HCT116 (cell line): Measurements from ENCODE around the gene KSR1. TPM values are rescaled to one million over a fixed set of nuclear protein-coding genes. Genes with fewer than 3 reads are reported as not detected.

Source experiments
- ATAC-seq: fragments of 200-7000 bp; cut with Tn5 transposase; 2 replicates; pipeline ENCODE4 v1.9.1; 2020; ENCODE audit warnings: mild to moderate bottlenecking, moderate library complexity
- BruUV-seq: library from RNA; stranded (reverse); fragments of 400-500 nt; replicated peaks from 2 replicates; lab custom pipeline; 2021; lab: Mats Ljungman, UMichigan
- CTCF ChIA-PET: fragments of 300-600 bp; sonication (Branson Sonifier 250); formaldehyde crosslinking; loops from one replicate; lab custom pipeline; 2021; ENCODE audit warnings: antibody characterized with exemption; lab: Charles Lee
- POLR2A ChIA-PET: fragments of 300-600, 350-600 bp; sonication (Branson Sonifier 250); formaldehyde crosslinking; loops from one replicate; lab custom pipeline; 2021; ENCODE audit warnings: antibody characterized with exemption; lab: Charles Lee
- RAD21 ChIA-PET, 2 experiments: fragments of 300-600 bp; sonication (Branson Sonifier 250); formaldehyde crosslinking; loops; one replicate each; lab custom pipeline; 2023; ENCODE audit warnings: low total read pairs in 2 of 2; ENCODE audit not compliant: uncharacterized antibody in 2 of 2, unreplicated experiment in 2 of 2, low non-redundant PET in 1 of 2; lab: Charles Lee
- DNase-seq: peaks from one replicate; pipeline ENCODE4 v3.0.0-alpha.2; 2010; ENCODE audit warnings: low read depth, low spot score
- H2AFZ ChIP-seq: fragments of 200-600 bp; shearing (Covaris generic), sonication (generic); 2 replicates; pipeline ENCODE4 v1.6.1; 2017; ENCODE audit warnings: low read depth, mixed run types, mixed read lengths, antibody characterized with exemption, low read length; ENCODE audit not compliant: poor library complexity, severe bottlenecking
- H3K27ac ChIP-seq: 2 replicates; pipeline ENCODE4 v1.5.1; 2012; ENCODE audit warnings: low read depth, low read length
- H3K27me3 ChIP-seq: fragments of 200-600 bp; sonication (generic); 2 replicates; pipeline ENCODE4 v1.6.1; 2016; ENCODE audit warnings: mixed run types, low read length, mixed read lengths; ENCODE audit not compliant: insufficient read depth
- H3K36me3 ChIP-seq, 2 experiments: fragments of 200-500 bp in 1 of 2; fragments of 200-600 bp in 1 of 2; sonication (Bioruptor generic) in 1 of 2; sonication (generic) in 1 of 2; 2 replicates each; pipeline versions ENCODE4 v1.5.1 to v1.6.1; 2014 to 2016; ENCODE audit warnings: low read length in 2 of 2, inconsistent platforms in 1 of 2, mixed read lengths in 1 of 2, mixed run types in 1 of 2; ENCODE audit not compliant: insufficient read depth in 2 of 2, control insufficient read depth in 1 of 2
- H3K4me1 ChIP-seq, 2 experiments: fragments of 200-600 bp in 1 of 2; sonication (generic) in 1 of 2; 2 replicates each; pipeline versions ENCODE4 v1.5.1 to v1.6.1; 2012 to 2017; ENCODE audit warnings: low read length in 2 of 2, inconsistent platforms in 1 of 2, mild to moderate bottlenecking in 1 of 2, mixed read lengths in 1 of 2, mixed run types in 1 of 2, moderate library complexity in 1 of 2; ENCODE audit not compliant: insufficient read depth in 2 of 2, control insufficient read depth in 1 of 2
- H3K4me2 ChIP-seq: fragments of 200-600 bp; sonication (generic); 2 replicates; pipeline ENCODE4 v1.6.1; 2017; ENCODE audit warnings: mixed run types, low read length, mixed read lengths
- H3K4me3 ChIP-seq, 2 experiments: fragments of 200-600 bp in 1 of 2; sonication (generic) in 1 of 2; replicated peaks in 1 of 2; 2 replicates each; pipeline ENCODE4 v1.5.1; 2011 to 2016; ENCODE audit warnings: low read length in 2 of 2, control low read depth in 1 of 2, low read depth in 1 of 2, mild to moderate bottlenecking in 1 of 2, mixed read lengths in 1 of 2, mixed run types in 1 of 2
- H3K79me2 ChIP-seq: fragments of 200-600 bp; sonication (generic); 2 replicates; pipeline ENCODE4 v1.6.1; 2017; ENCODE audit warnings: mild to moderate bottlenecking, mixed run types, low read length, moderate library complexity, mixed read lengths; ENCODE audit not compliant: insufficient read depth
- H3K9ac ChIP-seq: fragments of 200-600 bp; sonication (generic); 2 replicates; pipeline ENCODE4 v1.6.1; 2016; ENCODE audit warnings: low read length, mixed read lengths
- H3K9me2 ChIP-seq: fragments of 200-600 bp; sonication (generic), shearing (Covaris generic); 2 replicates; pipeline ENCODE4 v1.6.1; 2017; ENCODE audit warnings: mixed run types, mild to moderate bottlenecking, moderate library complexity; ENCODE audit not compliant: insufficient read depth
- H3K9me3 ChIP-seq, 2 experiments: fragments of 200-500 bp in 1 of 2; fragments of 200-600 bp in 1 of 2; sonication (Bioruptor generic) in 1 of 2; sonication (generic) in 1 of 2; 2 replicates each; pipeline ENCODE4 v1.6.1; 2014 to 2017; ENCODE audit warnings: low read length in 2 of 2, mixed read lengths in 2 of 2, inconsistent platforms in 1 of 2, low read depth in 1 of 2, mild to moderate bottlenecking in 1 of 2, mixed run types in 1 of 2, moderate library complexity in 1 of 2; ENCODE audit not compliant: control insufficient read depth in 1 of 2, insufficient read depth in 1 of 2
- H4K20me1 ChIP-seq: fragments of 200-600 bp; sonication (generic), shearing (Covaris generic); 2 replicates; pipeline ENCODE4 v1.6.1; 2017; ENCODE audit warnings: mixed run types, mild to moderate bottlenecking, moderate library complexity; ENCODE audit not compliant: insufficient read depth
- EGR1 ChIP-seq: IDR thresholded peaks from 2 replicates; pipeline ENCODE4 v1.6.1; 2012; ENCODE audit warnings: low read depth
- ELF1 ChIP-seq: IDR thresholded peaks from 2 replicates; pipeline ENCODE4 v1.6.1; 2012; ENCODE audit warnings: low read depth, borderline replicate concordance
- EZH2 ChIP-seq: fragments of 200-600 bp; sonication (generic); IDR thresholded peaks from 2 replicates; pipeline ENCODE4 v1.6.1; 2017; ENCODE audit warnings: antibody characterized with exemption, mixed run types
- EZH2phosphoT487 ChIP-seq: fragments of 200-600 bp; IDR thresholded peaks from 2 replicates; pipeline ENCODE4 v1.6.1; 2018; ENCODE audit warnings: antibody characterized with exemption, borderline replicate concordance
- FOSL1 ChIP-seq: IDR thresholded peaks from 2 replicates; pipeline ENCODE4 v1.6.1; 2012; ENCODE audit warnings: low read depth
- JUND ChIP-seq: IDR thresholded peaks from 2 replicates; pipeline ENCODE4 v1.6.1; 2012
- POLR2AphosphoS5 ChIP-seq: IDR thresholded peaks from 2 replicates; pipeline ENCODE4 v1.6.1; 2011; ENCODE audit warnings: mild to moderate bottlenecking, low read depth, low read length, moderate library complexity
- RAD21 ChIP-seq: IDR thresholded peaks from 2 replicates; pipeline ENCODE4 v1.6.1; 2012; ENCODE audit warnings: low read depth, mild to moderate bottlenecking
- SRF ChIP-seq: IDR thresholded peaks from 2 replicates; pipeline ENCODE4 v1.6.1; 2012; ENCODE audit warnings: low read depth
- ZFX ChIP-seq: fragments of 450-650 bp; IDR thresholded peaks from 2 replicates; pipeline ENCODE4 v1.6.1; 2017
- ZNF274 ChIP-seq: fragments of 200-500 bp; sonication (Bioruptor generic); IDR thresholded peaks from 2 replicates; pipeline ENCODE4 v1.6.1; 2014; ENCODE audit warnings: mild to moderate bottlenecking, low read depth, low read length, inconsistent platforms
- intact Hi-C: fragments of 100-400 bp; cut with micrococcal nuclease; formaldehyde crosslinking; loops from 2 replicates; pipeline ENCODE4 v1.10.0; 2022
- total RNA-seq: library from RNA; stranded (reverse); gene quantifications from one replicate; pipeline ENCODE4 v1.2.1, GENCODE V29; 2021; ENCODE audit not compliant: unreplicated experiment
- TF ChIP-seq, protein P1 (sequence below): IDR thresholded peaks from 2 replicates; pipeline ENCODE4 v1.6.1; 2011; ENCODE audit warnings: mild to moderate bottlenecking, low read length, moderate library complexity; ENCODE audit not compliant: insufficient replicate concordance; ENCODE audit errors: extremely low read depth
- TF ChIP-seq, protein P2 (sequence below): IDR thresholded peaks from 2 replicates; pipeline ENCODE4 v1.6.1; 2012
- TF ChIP-seq, protein P3 (sequence below): IDR thresholded peaks from 2 replicates; pipeline ENCODE4 v1.6.1; 2012; ENCODE audit warnings: low read depth

The KSR1 gene
- total RNA-seq, 1 experiment from 2014 or later, result 16.5 TPM

DNA sequence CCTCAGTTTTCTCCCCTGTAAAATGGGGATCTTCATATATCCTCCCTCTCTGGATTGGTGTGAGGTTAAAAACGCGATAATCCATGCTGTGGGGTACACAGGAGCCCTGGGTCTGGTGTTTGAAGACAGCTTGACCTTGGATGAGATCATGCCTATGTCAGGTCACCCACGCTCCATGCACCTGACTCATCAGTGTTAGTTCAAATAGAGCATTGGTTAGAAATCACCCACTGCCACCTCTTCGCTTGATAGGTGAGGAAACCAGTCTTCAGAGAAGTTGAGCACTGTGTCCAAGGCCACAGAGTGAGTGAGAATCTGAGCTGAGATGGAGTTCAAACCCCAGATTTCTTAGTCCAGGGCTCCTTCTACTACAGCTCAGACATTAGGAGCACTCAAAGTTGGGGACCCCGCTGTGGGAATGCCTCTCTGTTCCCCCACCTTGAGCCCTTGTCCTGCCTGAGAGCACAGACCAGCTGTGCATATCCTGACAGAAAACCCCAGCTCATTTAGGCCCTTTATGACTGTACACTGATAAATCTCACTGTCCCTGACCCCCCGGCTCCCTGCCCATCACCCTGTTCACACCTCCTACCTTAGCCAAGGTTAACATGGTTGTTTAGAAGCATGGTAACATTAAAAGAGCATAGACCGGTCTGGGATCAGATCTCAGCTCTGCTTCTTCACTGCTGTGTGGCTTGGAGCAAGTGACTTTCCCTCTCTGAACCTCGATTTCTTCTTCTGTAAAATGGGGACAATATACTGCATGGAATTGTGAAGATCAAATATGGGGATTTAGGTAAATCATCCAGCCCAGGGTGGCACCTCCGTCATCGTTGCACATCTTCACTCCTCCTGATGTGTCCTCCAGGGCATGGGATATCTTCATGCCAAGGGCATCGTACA is 152.3 kb downstream of the KSR1 start:
- BruUV-seq, result no TSS peak
- ChIA-PET CTCF (interaction anchor here (2.3 kb wide), 1 partner anchor 9 kb away, joined by 8 read pairs; no protein-coding TSS in a partner anchor), RAD21 (no interaction called here), POLR2A (no interaction called here)
- DNase-seq (no peak), ATAC-seq (no peak)
- Histone ChIP-seq H3K4me1 (no peaks in the 10 kb centered on the region), H3K4me3 (no peak overlapping the region), H3K9ac (no peak overlapping the region), H3K36me3 (no peaks in the 10 kb centered on the region), H3K27ac (no peak overlapping the region), H3K9me3 (no peaks in the 10 kb centered on the region), H3K4me2 (no peak overlapping the region), H3K79me2 (no peaks in the 10 kb centered on the region), H3K27me3 (no peaks in the 10 kb centered on the region), H3K9me2 (no peaks in the 10 kb centered on the region), H4K20me1 (no peaks in the 10 kb centered on the region), H2AFZ (no peak overlapping the region)
- TF ChIP-seq SRF (no peak), ZFX (no peak), POLR2AphosphoS5 (no peak), JUND (no peak), EZH2 (no peak), EZH2phosphoT487 (no peak), ZNF274 (no peak), RAD21 (no peak), ELF1 (no peak), FOSL1 (no peak), EGR1 (no peak)
- TF ChIP-seq, protein P1, sequence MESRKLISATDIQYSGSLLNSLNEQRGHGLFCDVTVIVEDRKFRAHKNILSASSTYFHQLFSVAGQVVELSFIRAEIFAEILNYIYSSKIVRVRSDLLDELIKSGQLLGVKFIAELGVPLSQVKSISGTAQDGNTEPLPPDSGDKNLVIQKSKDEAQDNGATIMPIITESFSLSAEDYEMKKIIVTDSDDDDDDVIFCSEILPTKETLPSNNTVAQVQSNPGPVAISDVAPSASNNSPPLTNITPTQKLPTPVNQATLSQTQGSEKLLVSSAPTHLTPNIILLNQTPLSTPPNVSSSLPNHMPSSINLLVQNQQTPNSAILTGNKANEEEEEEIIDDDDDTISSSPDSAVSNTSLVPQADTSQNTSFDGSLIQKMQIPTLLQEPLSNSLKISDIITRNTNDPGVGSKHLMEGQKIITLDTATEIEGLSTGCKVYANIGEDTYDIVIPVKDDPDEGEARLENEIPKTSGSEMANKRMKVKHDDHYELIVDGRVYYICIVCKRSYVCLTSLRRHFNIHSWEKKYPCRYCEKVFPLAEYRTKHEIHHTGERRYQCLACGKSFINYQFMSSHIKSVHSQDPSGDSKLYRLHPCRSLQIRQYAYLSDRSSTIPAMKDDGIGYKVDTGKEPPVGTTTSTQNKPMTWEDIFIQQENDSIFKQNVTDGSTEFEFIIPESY, result no peak
- TF ChIP-seq, protein P2, sequence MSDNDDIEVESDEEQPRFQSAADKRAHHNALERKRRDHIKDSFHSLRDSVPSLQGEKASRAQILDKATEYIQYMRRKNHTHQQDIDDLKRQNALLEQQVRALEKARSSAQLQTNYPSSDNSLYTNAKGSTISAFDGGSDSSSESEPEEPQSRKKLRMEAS, result no peak
- TF ChIP-seq, protein P3, sequence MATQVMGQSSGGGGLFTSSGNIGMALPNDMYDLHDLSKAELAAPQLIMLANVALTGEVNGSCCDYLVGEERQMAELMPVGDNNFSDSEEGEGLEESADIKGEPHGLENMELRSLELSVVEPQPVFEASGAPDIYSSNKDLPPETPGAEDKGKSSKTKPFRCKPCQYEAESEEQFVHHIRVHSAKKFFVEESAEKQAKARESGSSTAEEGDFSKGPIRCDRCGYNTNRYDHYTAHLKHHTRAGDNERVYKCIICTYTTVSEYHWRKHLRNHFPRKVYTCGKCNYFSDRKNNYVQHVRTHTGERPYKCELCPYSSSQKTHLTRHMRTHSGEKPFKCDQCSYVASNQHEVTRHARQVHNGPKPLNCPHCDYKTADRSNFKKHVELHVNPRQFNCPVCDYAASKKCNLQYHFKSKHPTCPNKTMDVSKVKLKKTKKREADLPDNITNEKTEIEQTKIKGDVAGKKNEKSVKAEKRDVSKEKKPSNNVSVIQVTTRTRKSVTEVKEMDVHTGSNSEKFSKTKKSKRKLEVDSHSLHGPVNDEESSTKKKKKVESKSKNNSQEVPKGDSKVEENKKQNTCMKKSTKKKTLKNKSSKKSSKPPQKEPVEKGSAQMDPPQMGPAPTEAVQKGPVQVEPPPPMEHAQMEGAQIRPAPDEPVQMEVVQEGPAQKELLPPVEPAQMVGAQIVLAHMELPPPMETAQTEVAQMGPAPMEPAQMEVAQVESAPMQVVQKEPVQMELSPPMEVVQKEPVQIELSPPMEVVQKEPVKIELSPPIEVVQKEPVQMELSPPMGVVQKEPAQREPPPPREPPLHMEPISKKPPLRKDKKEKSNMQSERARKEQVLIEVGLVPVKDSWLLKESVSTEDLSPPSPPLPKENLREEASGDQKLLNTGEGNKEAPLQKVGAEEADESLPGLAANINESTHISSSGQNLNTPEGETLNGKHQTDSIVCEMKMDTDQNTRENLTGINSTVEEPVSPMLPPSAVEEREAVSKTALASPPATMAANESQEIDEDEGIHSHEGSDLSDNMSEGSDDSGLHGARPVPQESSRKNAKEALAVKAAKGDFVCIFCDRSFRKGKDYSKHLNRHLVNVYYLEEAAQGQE, result no peak
- intact Hi-C loops, result loop anchor here (1.0 to 5.0 kb wide), 2 partner anchors 43 to 274 kb away; no protein-coding TSS in a partner anchor
